ENCODE data around the gene MYOG.

MYOG gene

DNA sequence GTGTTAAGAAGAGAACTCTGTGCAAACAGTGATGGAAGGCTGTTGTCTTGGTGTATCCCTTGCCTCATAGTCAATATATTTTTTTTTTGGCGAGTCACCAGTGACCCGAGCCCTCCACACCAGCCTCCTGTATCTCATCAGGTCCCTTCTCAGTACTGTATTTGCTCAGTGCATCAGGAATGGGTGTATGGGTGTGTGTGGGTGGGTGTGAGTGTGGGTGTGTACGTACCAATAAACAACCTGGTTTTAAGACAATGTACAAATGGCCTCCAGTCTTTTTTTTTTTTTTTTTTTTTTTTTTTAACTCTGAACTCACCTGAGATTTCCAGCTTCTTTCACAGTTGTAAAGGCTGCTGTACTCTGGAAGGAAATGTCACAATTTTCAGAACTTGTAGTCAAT, 7.3 kb downstream of the MYOG start:
- TF ChIP-seq, protein P1, sequence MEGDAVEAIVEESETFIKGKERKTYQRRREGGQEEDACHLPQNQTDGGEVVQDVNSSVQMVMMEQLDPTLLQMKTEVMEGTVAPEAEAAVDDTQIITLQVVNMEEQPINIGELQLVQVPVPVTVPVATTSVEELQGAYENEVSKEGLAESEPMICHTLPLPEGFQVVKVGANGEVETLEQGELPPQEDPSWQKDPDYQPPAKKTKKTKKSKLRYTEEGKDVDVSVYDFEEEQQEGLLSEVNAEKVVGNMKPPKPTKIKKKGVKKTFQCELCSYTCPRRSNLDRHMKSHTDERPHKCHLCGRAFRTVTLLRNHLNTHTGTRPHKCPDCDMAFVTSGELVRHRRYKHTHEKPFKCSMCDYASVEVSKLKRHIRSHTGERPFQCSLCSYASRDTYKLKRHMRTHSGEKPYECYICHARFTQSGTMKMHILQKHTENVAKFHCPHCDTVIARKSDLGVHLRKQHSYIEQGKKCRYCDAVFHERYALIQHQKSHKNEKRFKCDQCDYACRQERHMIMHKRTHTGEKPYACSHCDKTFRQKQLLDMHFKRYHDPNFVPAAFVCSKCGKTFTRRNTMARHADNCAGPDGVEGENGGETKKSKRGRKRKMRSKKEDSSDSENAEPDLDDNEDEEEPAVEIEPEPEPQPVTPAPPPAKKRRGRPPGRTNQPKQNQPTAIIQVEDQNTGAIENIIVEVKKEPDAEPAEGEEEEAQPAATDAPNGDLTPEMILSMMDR (IDR thresholded peaks at IDR 0.05; ENCODE audit: low read depth, low read length, missing control alignments) = no peak
- H3K4me3 ChIP-seq (replicated peaks; ENCODE audit: low read depth, low read length) = no peak overlapping the region
- DNase-seq (ENCODE audit: extremely low read depth, low read depth) = no peak

DNA sequence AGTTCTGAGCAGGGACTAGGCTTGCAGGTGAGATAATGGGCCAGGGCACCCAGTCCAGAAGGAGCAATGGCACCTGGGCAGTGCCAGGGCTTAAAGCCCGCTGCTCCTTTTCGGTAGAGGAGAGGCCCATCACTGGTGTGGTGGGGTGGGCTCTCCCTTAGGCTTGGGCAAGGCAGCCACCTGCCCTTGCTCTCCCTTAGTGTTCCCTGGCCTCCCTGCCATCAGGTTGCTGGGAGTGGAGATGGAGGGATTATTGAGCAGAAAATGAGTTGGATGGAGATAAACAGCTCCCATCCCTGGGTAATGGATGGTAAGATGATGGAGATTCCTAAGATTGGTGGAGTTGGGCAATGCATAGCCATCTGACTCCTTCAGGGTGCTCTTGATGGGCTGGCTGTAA, 7.9 kb downstream of the MYOG start:
- DNase-seq (ENCODE audit: extremely low read depth, low read depth) = no peak
- TF ChIP-seq, protein P1 (IDR thresholded peaks at IDR 0.05; ENCODE audit: low read depth, low read length, missing control alignments) = no peak
- no peak overlapping the region for H3K4me3 ChIP-seq (replicated peaks; ENCODE audit: low read depth, low read length)

DNA sequence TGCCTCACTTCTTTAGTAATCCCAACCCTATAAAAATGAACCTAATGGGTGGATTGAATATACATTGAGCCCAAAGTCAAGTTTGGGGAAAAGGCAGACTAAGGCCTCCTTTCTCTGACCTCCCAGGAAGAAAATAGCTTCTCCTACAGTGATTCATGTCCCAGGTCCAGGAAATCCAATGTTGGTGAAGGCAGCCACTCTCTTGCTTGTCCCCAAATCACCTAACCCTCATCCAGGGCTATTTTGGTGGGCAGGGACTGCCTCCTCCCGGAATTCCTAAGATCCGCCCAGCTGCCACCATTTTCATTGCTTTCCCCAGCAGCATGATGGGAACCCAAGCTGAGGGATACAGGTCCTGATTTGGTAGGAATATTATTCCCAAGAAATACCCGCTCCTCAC, 8.4 kb downstream of the MYOG start:
- TF ChIP-seq, protein P1 (IDR thresholded peaks at IDR 0.05; ENCODE audit: low read depth, low read length, missing control alignments) = no peak
- no peak overlapping the region for H3K4me3 ChIP-seq (replicated peaks; ENCODE audit: low read depth, low read length)
- no peak for DNase-seq (ENCODE audit: extremely low read depth, low read depth)

DNA sequence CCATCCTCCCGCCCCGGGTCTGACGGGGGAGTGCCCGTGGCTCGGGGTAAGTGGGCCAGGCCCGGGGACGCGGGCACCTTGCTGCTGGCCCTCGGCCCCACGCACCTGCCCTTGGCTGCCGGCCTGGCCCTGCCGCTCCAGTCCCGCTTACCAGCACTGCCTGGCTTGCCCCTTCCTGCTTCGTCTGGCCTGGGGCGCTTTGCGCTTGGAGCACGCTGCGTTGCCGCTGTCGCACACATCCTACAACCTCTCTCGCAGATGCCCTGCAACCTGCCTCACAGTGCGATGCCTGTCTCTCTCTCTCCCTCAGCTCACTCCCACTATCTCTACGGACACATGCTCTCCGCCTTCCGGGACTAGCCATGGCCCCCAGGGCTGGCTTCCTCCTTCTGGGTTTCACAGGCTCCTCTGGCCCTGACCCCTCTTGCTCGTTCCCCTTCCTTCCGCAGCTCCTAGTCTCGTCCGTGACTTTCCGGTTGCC, 9.7 kb downstream of the MYOG start:
- no peak for DNase-seq (ENCODE audit: extremely low read depth, low read depth)
- H3K4me3 ChIP-seq (replicated peaks; ENCODE audit: low read depth, low read length) = no peak overlapping the region
- TF ChIP-seq, protein P1 (IDR thresholded peaks at IDR 0.05; ENCODE audit: low read depth, low read length, missing control alignments) = no peak

DNA sequence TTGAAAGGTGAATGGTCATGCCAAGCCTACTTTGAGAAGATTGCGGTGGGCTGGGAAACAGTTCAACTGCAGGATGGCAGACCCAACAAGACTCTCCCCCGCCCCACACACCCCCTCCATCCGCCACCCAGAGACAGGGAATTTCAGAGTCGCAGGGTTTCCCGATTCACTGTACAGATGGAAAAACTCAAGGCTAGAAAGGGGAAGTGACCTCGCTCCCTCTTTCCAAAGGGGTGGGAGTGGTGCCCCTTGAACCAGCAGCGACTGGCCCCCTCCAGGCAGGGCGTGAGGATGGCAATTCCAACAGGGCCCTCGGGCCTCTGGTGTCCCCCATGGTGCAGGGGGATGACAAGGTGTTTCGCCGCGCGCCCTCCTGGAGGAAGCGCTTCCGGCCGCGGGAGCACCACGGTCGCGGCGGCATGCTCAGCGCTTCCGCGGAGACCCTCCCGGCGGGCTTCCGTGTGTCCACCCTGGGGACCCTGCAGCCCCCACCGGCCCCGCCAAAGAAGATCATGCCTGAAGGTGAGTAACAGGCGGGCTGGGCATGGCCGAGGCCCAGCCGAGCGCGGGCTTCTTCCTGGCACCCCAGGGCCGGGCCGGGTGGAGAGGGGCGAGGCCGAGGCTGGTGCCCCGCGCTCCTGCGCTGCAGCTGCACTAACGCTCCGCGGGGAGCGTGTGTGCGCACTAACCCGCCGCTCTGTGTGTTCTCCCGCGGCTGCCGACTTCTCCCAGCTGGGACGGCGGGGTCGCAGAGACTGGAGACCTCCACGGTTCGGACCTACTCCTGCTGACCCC, 10.4 kb downstream of the MYOG start:
- no peak overlapping the region for H3K4me3 ChIP-seq (replicated peaks; ENCODE audit: low read depth, low read length)

DNA sequence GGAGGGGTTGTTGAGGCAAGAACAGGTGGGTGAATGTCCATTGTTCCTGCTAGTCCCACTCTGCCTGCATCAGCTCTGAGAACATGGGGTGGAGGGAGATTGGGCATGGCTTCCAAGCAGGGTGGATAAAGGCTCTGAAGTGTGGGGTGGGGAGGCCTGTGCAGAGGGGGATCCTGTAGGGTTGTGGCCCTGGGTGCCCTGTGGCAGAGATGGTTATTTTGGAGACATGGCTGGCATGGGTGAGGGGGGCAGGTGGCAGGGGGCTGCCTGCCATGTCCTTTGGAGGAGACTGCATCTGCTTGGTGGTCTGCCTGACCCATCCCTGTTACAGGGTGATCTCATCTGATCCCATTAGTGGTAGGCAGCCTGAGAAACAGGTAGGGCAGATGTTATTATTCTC, 11.2 kb downstream of the MYOG start:
- DNase-seq (ENCODE audit: extremely low read depth, low read depth) = no peak
- TF ChIP-seq, protein P1 (IDR thresholded peaks at IDR 0.05; ENCODE audit: low read depth, low read length, missing control alignments) = no peak
- H3K4me3 ChIP-seq (replicated peaks; ENCODE audit: low read depth, low read length) = no peak overlapping the region

More for the DNA sequence above, 10.4 kb downstream of the MYOG start:
- no peak for DNase-seq (ENCODE audit: extremely low read depth, low read depth)
- TF ChIP-seq, protein P1 (IDR thresholded peaks at IDR 0.05; ENCODE audit: low read depth, low read length, missing control alignments) = no peak

Data from HFF-Myc (cell line).